ENCODE results near the gene HOMER2.

DNA sequence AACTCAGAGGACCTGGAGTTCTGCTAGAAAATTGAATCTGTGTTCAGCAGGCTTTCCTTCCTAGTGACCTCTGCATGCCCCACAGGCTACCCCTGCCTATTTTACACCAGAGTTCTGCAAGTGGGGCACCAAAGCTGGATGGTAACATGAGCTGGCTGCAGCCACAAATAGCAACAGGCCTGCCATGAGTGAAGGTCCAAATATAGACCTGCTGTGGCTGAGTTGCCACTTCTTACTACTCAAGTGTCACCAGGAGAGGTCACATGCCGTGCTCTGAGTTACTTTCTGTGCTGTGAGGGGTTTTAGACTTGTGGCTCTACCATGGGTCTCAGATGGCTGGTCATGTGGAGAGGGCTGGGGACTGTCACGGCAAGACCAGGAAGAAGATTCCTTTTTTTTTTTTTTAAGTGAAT lies 146.5 kb downstream of the HOMER2 start, which contains the start of gene FSD2:
- TF ChIP-seq, protein P1, sequence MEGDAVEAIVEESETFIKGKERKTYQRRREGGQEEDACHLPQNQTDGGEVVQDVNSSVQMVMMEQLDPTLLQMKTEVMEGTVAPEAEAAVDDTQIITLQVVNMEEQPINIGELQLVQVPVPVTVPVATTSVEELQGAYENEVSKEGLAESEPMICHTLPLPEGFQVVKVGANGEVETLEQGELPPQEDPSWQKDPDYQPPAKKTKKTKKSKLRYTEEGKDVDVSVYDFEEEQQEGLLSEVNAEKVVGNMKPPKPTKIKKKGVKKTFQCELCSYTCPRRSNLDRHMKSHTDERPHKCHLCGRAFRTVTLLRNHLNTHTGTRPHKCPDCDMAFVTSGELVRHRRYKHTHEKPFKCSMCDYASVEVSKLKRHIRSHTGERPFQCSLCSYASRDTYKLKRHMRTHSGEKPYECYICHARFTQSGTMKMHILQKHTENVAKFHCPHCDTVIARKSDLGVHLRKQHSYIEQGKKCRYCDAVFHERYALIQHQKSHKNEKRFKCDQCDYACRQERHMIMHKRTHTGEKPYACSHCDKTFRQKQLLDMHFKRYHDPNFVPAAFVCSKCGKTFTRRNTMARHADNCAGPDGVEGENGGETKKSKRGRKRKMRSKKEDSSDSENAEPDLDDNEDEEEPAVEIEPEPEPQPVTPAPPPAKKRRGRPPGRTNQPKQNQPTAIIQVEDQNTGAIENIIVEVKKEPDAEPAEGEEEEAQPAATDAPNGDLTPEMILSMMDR (IDR thresholded peaks at IDR 0.05; ENCODE audit: low read depth, low read length, missing input control): no peak
- TF ChIP-seq, protein P2, sequence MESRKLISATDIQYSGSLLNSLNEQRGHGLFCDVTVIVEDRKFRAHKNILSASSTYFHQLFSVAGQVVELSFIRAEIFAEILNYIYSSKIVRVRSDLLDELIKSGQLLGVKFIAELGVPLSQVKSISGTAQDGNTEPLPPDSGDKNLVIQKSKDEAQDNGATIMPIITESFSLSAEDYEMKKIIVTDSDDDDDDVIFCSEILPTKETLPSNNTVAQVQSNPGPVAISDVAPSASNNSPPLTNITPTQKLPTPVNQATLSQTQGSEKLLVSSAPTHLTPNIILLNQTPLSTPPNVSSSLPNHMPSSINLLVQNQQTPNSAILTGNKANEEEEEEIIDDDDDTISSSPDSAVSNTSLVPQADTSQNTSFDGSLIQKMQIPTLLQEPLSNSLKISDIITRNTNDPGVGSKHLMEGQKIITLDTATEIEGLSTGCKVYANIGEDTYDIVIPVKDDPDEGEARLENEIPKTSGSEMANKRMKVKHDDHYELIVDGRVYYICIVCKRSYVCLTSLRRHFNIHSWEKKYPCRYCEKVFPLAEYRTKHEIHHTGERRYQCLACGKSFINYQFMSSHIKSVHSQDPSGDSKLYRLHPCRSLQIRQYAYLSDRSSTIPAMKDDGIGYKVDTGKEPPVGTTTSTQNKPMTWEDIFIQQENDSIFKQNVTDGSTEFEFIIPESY (IDR thresholded peaks at IDR 0.05): no peak
- TF ChIP-seq JUND (IDR thresholded peaks at IDR 0.05): no peak
- TF ChIP-seq, protein P3, sequence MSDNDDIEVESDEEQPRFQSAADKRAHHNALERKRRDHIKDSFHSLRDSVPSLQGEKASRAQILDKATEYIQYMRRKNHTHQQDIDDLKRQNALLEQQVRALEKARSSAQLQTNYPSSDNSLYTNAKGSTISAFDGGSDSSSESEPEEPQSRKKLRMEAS (IDR thresholded peaks at IDR 0.05): no peak
- TF ChIP-seq, protein P4, sequence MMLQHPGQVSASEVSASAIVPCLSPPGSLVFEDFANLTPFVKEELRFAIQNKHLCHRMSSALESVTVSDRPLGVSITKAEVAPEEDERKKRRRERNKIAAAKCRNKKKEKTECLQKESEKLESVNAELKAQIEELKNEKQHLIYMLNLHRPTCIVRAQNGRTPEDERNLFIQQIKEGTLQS (IDR thresholded peaks at IDR 0.05): no peak
